Activated CD4-positive, alpha-beta T cell treated with anti-CD3 and anti-CD28 coated beads, Interleukin-2, amount 50 U/mL, for 24 hours (primary cell): Measurements from ENCODE around the gene STK35.

ENCODE experiments used
- DNase-seq, 2 donors: peaks; one replicate each; pipeline ENCODE4 v3.0.0-alpha.2; 2020; ENCODE audit warnings: low read depth in 1 of 2, low spot score in 1 of 2

Gene STK35

DNA sequence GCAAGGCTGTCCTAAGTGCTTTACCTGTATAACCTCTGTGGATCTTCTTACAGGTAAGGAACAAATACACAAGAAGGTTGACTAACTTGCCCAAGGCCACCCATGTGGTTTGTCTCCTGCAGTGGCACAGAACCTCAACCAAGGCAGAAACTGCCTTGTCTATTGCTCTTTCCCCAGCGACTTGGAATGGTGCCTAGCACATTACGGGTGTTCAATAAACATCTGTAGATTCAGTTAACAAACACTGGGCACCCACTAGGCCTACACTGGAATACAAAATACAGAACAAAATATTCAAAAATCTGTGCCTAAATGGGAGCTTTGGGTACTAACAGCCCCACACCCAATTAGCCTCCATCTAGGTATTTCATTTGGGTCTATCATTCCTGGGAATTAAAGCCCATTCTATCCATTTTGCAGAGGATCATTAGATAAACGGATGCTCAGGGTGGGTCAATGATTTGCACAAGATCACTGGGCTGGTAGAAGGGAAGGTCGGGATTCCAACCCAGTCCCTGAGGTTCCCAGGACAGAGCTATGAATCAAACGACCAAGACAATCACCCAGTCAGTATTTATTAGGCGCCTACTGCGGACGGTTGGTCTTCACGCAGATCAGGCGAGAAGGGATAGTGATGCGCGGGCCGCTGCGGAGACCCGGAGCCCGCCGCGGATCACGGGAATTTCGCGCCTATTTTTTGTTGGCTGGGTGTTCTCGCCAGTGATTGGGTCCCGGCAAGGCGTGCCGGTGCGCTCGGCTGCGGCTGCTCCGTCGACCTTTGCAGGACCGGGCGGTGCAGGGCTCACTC, at the start of gene STK35:
STK35 (plus strand) TSS at position 771 of the 808 bp plus-strand sequence. CDS start 55 bp downstream, outside the sequence.
- DNase-seq = peak in 1 of 2 donors; percentile 52

DNA sequence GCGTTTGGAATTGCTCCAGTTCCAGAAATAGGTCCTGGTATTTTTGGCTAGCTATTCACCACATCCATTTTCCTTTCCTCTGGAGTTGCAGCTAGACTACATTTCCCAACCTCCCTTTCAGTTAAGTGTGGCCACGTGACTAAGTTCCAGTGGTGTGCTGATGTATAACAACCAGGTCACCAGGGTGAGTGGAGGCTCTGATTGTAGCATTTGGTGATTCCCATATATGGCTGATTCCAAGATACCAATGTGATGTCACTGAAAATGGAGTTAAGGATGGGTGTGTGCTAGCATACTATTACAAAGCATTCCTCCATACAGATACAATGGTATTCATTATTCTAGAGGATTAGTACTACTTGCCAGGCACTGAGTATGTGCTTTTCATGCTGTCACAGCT, 49.7 kb upstream of the STK35 start:
- no peak for DNase-seq

DNA sequence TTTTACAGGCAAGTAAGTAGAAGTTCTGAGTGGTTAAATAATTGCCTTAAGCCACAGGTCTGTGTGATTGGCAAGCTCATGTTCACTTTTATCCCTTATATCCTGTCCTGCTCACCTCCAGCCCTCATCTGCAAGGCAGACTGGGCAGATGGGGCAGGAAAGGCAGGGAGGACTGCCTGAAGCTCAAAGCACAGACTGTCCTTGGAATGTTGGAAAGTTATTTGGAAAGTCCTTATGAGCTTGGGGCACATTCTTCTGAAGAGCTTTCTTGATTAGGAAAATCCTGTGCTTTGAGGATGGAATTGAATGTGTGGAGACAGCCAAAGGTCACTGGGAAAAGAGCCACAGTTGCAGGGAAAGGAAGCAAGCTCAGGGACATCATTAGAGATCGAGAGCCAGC, 48.9 kb upstream of the STK35 start:
- no peak for DNase-seq

DNA sequence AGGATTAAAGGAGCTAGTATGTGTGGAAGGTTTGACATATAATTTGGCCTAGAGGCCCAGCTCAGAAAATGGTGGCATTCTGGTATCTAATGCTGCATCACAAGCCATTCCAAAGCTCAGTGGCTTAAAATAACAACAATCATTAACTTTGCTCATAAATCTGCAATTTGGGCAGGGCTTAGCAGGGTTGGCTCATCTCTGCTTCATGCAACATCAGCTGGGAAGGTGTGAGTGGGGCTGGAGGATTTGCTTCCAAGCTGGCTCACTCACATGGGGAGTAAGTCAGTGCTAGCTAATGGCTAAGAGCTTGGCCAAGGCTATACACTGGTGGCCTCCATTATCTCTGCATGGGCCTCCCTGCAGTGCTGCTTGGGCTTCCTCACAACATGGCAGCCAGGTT, 48.0 kb upstream of the STK35 start:
- DNase-seq = no peak

DNA sequence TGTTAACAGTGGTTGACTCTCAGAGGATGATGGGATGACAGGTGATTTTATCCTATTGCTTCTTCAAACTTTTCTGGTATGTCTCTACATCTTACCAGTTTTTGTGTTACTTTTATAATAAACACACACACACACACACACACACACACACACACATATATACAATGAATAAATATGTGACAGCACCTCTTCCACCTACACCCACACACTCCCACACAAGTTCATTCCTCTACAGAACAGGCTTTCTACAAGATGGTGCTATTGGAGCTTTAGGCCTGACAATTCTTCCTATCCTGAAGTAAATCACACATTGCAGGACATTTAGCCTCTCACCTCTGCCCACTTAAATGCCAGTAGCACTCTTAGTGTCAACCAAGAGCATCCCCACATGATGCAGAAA, 46.7 kb upstream of the STK35 start:
- no peak for DNase-seq

DNA sequence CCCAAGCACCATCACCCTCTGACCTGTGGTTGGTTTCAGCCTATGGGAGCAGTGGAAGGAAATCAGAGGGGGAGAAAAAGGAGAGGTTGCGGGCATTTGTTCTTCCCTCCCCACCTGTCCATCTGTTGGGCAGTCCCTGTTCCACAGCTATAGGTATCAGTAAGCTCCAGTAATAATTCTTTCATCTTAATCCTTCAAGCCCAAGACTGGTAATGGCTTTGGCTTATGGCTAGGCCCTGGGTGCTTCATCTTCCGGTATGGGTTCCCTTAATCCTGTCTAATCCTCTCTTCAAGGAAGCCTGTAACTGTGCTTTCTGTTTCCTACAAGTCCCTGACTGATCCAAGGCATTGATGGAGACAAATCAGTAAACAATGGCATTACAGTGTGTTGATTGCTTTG, 42.2 kb upstream of the STK35 start:
- no peak for DNase-seq

DNA sequence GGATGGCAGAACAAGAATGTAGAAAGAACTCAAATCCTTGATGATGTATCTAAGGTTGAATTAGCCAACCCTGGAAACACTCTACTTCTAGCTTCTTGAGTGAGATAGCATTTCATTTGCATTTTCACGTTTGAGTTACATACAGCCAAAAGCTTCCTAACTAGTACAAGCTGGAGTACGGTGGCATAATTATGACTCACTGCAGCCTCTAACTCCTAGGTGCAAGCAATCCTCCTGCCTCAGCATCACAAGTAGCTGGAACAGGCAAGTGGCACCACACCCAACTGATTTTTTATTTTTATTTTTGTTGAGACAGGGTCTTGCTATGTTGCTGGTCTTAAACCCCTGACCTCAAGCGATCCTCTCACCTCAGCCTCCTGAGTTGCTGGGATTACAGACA, 36.5 kb upstream of the STK35 start:
- no peak for DNase-seq

DNA sequence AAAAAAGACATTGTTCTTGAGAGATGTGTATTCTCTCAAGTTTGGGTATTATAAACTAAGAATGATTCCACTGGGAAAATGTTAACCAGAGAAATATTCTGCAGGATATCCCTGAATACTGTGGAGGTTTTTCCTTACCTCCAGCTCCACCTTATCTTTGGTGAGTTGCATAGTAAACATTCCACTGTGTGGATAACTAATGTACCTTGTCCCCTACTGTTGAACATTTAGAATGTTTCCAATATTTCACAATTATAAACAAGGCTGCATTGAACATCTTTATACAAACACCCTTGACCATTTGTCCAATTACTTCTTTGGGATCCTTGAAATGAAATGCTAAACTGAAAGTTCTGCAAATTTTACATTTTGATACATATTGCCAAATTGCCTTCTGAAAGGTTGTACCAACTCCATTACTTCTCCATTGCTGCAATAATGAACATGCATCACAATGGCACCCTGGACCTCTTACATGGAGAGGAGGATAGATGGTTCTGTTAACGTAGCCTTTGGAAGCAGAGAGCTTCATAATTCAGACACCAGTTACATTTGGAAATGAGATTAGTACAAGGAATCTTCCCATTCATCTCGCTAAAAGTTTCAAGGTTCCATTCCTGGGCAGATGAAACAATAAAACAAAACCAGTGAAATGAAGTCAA, 35.0 kb upstream of the STK35 start:
- no peak for DNase-seq

DNA sequence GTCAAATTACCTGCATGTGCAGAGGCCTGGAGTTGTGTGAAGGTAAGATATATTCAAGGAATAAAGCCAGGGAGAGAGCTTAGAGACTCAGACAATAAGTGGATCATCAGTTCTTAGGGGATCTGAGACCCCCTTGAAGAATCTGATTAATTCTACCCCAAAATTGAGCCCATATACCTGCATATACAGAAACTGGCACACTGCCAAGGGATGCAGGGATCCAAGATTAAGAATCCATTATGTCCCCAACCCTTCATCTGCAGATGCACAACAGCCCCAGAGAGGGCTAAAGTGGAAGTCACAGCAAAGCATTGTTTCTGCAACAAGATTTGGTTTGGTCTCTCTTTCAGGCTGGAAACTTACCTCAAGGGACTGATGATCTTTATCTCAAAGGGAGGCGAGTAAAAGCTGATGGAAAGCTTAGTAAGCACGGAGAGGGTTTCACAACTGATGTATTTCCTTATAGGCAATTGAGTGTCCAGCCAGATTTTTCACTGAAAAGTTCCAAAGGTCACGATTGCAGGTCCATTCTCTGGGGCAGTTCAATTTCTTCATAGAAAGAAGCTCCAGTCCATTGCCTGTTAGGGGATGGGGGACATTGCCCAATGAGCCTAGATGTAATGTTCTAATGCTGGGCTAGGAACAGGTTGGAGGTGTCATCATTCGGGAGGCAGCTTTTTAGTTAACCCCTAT, 20.9 kb upstream of the STK35 start:
- DNase-seq = no peak

DNA sequence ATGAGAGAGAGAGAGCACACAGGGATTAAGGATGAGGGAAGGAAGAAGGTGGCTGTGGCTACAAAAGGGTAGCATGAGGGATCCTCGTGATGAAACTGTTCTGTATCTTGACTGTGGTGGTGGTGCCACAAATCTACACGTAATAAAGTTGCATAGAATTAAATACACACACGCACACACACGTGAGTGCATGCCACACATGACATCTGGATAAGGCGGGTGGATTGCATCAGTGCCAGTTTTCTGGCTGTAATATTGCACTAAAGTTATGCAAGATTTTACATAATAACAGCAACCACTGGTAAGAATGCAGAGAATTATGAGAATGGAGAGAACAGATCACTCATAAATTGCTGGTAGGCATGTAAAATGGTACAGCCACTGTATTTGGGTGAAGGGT, 16.9 kb upstream of the STK35 start:
- no peak for DNase-seq

DNA sequence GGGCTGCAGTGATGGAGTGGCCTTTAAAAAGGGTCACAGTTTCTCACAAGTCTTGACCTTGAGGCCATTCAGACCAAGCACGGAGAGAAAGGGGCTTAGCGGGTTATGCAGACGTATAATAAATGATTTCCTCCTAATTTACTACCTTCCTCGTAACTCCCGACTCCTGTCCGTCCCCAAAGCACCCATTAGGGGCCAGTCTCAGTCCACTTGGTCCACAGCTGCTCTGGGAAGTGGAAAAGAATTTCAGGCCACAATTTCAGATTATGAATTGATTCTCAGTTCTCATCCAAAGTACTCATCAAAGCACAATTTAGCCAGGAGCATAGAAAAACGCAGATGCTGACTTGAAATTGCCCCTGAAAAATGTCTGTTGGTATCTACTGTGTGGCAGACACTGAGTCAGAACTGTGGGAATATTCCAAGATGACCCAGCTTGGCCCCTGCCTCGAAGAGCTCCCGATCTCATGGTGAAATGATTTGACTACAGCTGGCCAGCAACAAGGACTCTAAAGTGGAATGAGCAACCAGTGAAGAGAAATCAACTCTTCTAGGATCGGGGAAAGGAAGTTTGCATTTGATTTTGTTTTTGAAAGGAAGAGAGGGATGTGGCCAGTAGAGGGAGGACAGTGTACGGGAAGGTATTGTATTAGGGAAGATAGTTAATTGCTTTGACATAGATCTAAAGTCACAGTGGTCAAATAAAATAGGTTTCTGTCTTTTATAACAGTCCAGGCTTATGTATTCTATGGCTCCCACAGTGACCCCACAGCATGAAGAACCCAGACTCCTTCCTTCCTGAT, 15.2 kb upstream of the STK35 start:
- no peak for DNase-seq

DNA sequence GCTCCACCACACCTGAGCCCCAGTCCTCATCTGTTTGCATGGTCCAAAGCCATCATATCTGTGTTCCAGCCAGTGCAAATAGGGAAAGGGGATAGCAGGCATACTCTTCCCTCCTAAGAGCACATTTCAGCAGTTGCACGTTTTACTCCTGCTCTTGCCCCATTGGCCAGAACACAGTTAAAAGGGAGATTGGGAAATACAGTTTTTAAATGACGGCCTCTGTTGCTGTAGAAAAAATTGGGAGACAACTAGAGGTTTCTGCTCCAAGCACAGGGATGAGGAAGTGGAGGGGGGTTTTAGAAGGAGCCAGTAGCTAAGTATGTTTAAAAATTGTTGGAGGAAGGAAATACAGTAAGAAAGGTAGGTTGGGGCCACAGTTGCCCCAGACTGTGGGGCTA, 14.6 kb upstream of the STK35 start:
- DNase-seq = no peak

DNA sequence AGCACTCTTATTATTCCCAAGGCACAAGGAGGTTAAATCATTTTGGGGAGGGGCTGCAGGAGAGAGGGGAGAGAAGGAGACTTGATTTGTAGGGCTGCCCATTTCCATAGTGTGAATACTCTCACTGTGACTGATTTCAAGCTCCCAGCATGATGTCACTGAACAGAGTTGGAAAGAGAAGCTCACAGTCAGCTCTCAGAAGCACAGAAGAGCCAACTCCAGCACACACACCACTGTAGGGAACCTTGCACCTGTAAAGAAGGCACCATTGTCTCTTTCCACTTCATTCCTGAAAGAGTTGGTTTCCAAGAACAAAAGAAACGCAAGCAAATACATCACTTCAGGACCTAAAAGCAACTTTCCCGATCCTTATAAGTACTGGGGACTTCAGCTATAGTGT, 12.7 kb upstream of the STK35 start:
- no peak for DNase-seq

DNA sequence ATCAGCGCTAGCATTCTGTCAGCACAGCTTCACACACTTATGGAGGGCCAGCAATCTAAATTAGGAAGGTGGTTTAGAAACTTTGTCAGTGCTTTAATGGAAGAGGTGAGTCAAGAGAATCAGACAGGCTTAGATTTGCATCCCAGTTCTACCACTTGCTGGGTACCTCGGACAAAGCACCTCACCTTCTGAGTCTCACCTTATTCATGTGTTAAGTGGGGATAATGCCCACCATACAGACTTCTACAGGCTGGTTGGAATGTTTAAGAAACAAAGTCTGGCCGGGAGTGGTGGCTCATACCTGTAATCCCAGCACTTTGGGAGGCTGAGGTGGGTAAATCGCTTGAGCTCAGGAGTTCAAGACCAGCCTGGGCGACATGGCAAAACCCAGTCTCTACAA, 12.2 kb upstream of the STK35 start:
- no peak for DNase-seq

DNA sequence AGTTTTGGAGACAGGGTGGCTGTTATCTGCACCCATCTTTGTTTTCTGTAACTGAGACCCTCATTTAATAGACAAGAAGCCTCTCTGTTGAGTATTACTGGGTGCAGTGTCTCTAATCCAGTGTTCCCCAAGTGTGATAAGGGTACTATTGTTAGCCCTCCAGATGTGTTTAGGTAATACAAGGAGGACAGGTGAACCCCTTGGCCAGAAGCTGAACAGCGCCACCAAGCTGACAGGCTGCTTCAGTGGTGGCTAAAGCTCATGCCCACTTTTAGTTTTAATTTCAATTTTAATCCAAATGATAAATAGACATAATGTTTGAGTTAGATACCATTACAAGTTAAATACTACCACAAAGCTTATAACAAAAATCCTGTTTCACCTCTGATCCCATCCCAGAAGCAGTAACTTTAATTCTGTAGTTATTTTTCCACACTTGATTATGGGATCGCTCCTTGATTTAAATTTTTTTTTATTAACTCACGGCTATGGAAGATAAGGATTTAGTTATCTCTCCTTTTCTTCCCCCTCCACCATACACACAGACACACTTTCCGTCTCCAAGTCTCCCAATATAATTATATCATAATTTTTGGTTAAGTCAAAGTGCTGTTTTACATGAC, 8.4 kb upstream of the STK35 start:
- DNase-seq = no peak

DNA sequence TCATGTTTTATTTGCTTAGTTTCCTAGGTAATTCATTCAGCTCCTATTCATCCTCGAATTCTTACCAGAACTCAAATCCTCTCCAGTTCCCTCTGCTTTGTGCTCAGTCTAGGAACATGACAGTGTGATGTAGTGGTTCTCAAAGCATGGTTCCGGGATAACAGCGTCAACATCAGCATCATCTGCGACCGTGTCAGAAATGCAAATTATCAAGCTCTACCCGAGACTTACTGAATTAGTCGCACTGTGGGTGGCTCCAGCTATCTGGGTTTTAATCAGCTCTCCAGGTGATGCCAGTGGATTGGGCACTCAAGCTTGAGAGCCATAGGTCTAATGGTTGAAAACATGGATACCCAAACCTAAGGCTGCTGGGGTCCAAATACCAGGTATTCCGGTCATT, 7.7 kb upstream of the STK35 start:
- no peak for DNase-seq

DNA sequence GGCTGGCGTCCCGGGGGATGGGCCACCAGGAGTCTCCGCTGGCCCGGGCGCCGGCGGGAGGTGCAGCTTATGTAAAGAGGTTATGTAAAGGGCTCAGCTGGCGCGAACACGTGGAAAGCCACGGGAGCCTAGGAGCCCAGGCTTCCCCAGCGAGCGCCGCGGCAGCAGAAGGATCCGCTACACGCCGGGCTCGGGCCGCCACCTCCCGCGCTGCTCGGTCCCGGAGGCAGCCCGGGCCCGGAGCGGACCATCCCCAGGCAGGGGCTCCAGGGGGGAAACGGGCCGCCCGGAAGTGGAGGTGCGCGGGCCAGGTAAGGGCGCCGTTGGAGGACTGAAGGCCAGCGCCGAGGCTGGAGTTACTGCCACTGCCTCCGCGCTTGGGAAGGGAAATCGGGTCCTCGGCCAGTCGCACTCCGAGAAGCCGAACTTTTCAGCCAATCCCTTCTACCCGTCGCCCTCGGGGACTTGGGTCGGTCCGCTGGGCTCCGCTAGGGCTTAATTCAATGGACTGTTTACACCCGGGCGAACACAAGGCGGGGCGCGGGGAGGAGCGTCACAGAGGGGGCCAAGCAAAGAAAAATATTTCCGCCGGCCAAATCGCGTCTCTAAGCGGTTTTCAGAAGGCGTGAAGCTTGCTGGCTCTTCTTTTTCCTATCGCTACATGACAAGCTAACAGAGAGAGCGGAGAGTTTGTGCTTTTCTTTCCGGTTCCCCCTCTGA, 398 bp downstream of the STK35 start:
- DNase-seq = peak; percentile 78 to 85

DNA sequence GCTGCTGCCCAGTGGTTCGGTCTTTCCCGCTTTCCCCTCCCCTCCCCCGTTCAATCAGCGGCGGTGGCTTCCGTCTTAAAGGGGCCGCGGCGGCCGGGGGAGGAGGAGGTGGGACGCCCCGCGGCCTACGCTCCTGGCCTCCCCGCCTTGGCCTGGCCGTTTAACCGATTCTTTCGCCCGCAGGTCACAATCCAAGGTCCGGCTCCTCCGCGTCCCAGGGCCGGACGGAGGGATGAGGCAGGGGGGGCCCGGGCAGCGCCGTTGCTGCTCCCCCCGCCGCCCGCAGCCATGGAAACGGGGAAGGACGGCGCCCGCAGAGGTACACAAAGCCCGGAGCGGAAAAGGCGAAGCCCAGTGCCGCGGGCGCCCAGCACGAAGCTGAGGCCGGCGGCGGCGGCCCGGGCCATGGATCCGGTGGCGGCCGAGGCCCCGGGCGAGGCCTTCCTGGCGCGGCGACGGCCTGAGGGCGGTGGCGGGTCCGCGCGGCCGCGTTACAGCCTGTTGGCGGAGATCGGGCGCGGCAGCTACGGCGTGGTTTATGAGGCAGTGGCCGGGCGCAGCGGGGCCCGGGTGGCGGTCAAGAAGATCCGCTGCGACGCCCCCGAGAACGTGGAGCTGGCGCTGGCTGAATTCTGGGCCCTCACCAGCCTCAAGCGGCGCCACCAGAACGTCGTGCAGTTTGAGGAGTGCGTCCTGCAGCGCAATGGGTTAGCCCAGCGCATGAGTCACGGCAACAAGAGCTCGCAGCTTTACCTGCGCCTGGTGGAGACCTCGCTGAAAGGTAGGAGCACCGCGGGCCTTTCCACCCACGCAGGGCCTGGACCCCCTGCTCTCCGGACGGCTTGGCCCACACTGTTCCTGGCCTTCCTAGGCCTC, 1.2 kb downstream of the STK35 start:
- peak; percentile 70 to 80 for DNase-seq

DNA sequence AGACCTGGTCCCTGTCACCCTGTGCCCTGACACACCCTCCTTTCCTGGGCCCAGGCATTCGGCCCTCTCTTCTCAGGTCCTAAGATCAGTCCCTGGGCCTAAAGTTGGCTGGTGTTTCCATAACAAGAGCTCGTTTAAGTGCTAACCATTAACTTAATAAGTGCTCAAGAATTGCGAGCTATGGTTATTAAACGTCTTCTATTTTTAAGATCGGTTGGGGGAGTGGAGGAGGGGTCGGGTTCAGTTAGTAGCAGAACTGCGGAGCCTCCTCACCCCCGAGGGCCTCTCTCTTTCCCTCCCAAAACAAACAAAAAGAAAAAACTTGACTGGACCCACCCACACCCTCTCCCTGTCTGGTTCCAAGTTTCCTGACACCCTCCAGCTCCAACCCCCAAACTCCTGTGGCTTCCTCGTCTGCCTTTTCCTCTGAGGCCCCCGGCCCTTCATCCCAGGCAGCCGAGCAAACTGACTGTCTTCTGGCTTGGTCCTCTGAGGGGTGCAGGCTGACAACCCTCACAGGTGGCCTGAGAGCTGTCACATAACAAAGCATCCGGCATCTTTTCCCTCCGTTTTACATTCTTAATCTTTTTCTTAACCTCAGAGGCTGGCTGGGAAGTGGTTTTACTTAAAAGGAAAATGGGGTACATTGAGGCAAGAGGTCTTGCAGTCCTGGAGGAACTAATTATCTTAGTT, 2.0 kb downstream of the STK35 start:
- DNase-seq = no peak
